ENCODE results near the gene RGL3.

DNA sequence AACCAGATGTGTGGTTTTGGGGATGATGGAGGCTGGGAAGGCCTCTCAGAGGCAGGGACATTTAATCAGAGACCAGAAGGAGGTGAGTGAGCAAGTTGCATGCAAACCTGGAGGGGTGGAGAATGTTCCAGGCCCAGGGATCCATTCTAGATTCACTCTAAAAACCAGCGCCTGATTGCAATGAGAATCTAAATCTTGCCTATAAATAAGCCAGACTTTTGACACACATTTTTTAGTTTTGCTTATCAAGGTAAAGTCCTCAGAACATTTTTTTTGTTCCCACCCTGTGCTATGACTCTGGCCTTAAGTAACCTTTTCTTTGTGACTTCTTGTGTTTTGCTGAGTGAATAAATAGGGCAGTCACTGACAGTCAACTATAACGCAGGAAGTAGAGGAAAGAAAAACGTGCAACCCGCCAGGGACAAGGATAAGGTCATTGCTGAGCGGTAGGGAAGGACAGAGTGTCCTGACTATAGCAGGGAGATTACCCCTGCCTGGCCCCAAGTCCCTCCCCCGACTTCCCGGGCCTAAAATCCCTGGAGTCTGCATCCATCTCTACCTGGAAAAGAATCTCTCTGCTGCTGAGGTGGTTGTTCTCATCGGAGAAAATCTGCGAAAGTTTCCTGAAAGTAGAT lies 14.4 kb downstream of the RGL3 start:
- TF ChIP-seq, protein P1, sequence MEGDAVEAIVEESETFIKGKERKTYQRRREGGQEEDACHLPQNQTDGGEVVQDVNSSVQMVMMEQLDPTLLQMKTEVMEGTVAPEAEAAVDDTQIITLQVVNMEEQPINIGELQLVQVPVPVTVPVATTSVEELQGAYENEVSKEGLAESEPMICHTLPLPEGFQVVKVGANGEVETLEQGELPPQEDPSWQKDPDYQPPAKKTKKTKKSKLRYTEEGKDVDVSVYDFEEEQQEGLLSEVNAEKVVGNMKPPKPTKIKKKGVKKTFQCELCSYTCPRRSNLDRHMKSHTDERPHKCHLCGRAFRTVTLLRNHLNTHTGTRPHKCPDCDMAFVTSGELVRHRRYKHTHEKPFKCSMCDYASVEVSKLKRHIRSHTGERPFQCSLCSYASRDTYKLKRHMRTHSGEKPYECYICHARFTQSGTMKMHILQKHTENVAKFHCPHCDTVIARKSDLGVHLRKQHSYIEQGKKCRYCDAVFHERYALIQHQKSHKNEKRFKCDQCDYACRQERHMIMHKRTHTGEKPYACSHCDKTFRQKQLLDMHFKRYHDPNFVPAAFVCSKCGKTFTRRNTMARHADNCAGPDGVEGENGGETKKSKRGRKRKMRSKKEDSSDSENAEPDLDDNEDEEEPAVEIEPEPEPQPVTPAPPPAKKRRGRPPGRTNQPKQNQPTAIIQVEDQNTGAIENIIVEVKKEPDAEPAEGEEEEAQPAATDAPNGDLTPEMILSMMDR (IDR thresholded peaks at IDR 0.05): no peak
- TF ChIP-seq, protein P2, sequence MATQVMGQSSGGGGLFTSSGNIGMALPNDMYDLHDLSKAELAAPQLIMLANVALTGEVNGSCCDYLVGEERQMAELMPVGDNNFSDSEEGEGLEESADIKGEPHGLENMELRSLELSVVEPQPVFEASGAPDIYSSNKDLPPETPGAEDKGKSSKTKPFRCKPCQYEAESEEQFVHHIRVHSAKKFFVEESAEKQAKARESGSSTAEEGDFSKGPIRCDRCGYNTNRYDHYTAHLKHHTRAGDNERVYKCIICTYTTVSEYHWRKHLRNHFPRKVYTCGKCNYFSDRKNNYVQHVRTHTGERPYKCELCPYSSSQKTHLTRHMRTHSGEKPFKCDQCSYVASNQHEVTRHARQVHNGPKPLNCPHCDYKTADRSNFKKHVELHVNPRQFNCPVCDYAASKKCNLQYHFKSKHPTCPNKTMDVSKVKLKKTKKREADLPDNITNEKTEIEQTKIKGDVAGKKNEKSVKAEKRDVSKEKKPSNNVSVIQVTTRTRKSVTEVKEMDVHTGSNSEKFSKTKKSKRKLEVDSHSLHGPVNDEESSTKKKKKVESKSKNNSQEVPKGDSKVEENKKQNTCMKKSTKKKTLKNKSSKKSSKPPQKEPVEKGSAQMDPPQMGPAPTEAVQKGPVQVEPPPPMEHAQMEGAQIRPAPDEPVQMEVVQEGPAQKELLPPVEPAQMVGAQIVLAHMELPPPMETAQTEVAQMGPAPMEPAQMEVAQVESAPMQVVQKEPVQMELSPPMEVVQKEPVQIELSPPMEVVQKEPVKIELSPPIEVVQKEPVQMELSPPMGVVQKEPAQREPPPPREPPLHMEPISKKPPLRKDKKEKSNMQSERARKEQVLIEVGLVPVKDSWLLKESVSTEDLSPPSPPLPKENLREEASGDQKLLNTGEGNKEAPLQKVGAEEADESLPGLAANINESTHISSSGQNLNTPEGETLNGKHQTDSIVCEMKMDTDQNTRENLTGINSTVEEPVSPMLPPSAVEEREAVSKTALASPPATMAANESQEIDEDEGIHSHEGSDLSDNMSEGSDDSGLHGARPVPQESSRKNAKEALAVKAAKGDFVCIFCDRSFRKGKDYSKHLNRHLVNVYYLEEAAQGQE (IDR thresholded peaks at IDR 0.05; ENCODE audit: low read depth, low read length): no peak
- no peak for TF ChIP-seq RFX5 (IDR thresholded peaks at IDR 0.05; ENCODE audit: low read length)
- no peak for TF ChIP-seq EZH2phosphoT487 (IDR thresholded peaks at IDR 0.05; ENCODE audit: borderline replicate concordance, low read depth)
- TF ChIP-seq, protein P3, sequence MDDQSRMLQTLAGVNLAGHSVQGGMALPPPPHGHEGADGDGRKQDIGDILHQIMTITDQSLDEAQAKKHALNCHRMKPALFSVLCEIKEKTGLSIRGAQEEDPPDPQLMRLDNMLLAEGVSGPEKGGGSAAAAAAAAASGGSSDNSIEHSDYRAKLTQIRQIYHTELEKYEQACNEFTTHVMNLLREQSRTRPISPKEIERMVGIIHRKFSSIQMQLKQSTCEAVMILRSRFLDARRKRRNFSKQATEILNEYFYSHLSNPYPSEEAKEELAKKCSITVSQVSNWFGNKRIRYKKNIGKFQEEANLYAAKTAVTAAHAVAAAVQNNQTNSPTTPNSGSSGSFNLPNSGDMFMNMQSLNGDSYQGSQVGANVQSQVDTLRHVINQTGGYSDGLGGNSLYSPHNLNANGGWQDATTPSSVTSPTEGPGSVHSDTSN (IDR thresholded peaks at IDR 0.05): no peak
- TF ChIP-seq, protein P4, sequence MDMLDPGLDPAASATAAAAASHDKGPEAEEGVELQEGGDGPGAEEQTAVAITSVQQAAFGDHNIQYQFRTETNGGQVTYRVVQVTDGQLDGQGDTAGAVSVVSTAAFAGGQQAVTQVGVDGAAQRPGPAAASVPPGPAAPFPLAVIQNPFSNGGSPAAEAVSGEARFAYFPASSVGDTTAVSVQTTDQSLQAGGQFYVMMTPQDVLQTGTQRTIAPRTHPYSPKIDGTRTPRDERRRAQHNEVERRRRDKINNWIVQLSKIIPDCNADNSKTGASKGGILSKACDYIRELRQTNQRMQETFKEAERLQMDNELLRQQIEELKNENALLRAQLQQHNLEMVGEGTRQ (IDR thresholded peaks at IDR 0.05; ENCODE audit: borderline replicate concordance, low read depth, low read length): no peak
- TF ChIP-seq RAD21 (IDR thresholded peaks at IDR 0.05; ENCODE audit: low read length): no peak
- no peak for TF ChIP-seq TAF1 (IDR thresholded peaks at IDR 0.05; ENCODE audit: borderline replicate concordance, low read depth, low read length)
